Body of pancreas (tissue), 4 donors: ENCODE data around the gene LDLRAD4. TPM values are rescaled to one million over a fixed set of nuclear protein-coding genes. Genes with fewer than 3 reads are reported as not detected.

Experiments used
- ATAC-seq: fragments of 150-250 bp; one replicate; pipeline ENCODE4 v1.9.1; 2016
- DNase-seq, 4 donors: peaks; one replicate each; pipeline ENCODE4 v3.0.0-alpha.2; 2019
- H3K27ac ChIP-seq, 4 donors: fragments of 200-600 bp; sonication (generic); 1 replicate in 3 of 4; 2 replicates in 1 of 4; pipeline versions ENCODE4 v1.5.1 to v1.6.1; 2016 to 2019; ENCODE audit warnings: mild to moderate bottlenecking in 1 of 4, mixed read lengths in 1 of 4, moderate library complexity in 1 of 4
- H3K27me3 ChIP-seq, 2 donors: fragments of 200-600 bp; sonication (generic); one replicate each; pipeline ENCODE4 v1.6.0; 2016; ENCODE audit warnings: mild to moderate bottlenecking in 1 of 2
- H3K36me3 ChIP-seq, 2 donors: fragments of 200-600 bp; sonication (generic); replicated peaks in 1 of 2; 2 replicates each; pipeline ENCODE4 v1.5.1; 2016; ENCODE audit warnings: low read depth in 2 of 2; ENCODE audit not compliant: insufficient read depth in 1 of 2
- H3K4me1 ChIP-seq: fragments of 200-600 bp; sonication (generic); one replicate; pipeline ENCODE4 v1.6.0; 2016
- H3K4me3 ChIP-seq, 2 donors: fragments of 200-600 bp; sonication (generic); 1 replicate in 1 of 2; 2 replicates in 1 of 2; pipeline ENCODE4 v1.5.1; 2016 to 2019
- H3K9me3 ChIP-seq, 3 donors: fragments of 200-600 bp; sonication (generic); 1 replicate in 2 of 3; 2 replicates in 1 of 3; pipeline ENCODE4 v1.5.1; 2016
- POLR2A ChIP-seq, 3 donors: fragments of 450-650 bp; IDR thresholded peaks; one replicate each; pipeline ENCODE4 v1.6.1; 2016; ENCODE audit warnings: antibody characterized with exemption in 3 of 3, mild to moderate bottlenecking in 2 of 3
- WGBS, 2 donors: methylation state at CpG; one replicate each; pipeline ENCODE4 v1.1.5; 2017; 5-methylcytosine and 5-hydroxymethylcytosine counted together
- intact Hi-C: fragments of 100-400 bp; cut with DNase I; formaldehyde crosslinking; loops from one replicate; pipeline ENCODE4 v1.15.1; 2023
- total RNA-seq, 2 donors: library from RNA; depleted of rRNA; stranded (reverse); fragments of >200 nt; gene quantifications; one replicate each; pipeline ENCODE4 v1.1.0, GENCODE V29; 2016
- TF ChIP-seq, protein P1 (sequence below), 7 experiments: fragments of 450-650 bp in 4 of 7; fragments of 200-600 bp in 3 of 7; sonication (generic) in 3 of 7; IDR thresholded peaks; one replicate each; pipeline ENCODE4 v1.5.1; 2016 to 2019; ENCODE audit warnings: antibody characterized with exemption in 7 of 7

The LDLRAD4 gene
- total RNA-seq, 2 donors from 2014 or later: 8.6 to 35.9 TPM

DNA sequence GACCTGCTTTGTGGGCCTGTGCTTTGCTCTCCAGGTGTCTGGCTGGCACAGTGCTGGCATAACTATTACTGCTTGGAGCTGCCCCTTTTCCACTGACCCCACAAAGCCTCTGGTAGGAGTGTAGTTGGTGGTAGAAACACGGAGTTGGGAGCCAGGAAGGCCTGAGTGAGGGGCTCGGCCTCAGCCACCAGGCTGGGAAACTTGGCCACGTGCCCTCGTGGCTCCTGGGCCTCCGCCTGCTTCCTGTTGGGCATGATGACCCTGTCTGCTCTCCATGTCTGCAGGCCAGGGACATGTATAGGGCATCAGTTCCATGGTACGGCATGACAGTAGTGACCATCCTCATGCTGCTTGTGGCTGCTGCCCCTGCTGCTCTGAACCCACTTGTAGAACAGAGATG is 266.6 kb downstream of the LDLRAD4 start:
- WGBS, 2 donors: 69 to 100% methylated on average over 1 to 6 of the region's 6 CpGs
- DNase-seq (no peak), ATAC-seq (no peak)
- Histone ChIP-seq H3K27ac (no peak overlapping the region), H3K36me3 (no peaks in the 10 kb centered on the region), H3K4me1 (no peaks in the 10 kb centered on the region), H3K9me3 (no peaks in the 10 kb centered on the region), H3K27me3 (no peaks in the 10 kb centered on the region), H3K4me3 (no peak overlapping the region)
- intact Hi-C loops: loop anchor here (10.0 kb wide), 2 partner anchors 60 kb away; no protein-coding TSS in a partner anchor
- TF ChIP-seq POLR2A (IDR thresholded peaks at IDR 0.05): no peak
- TF ChIP-seq, protein P1, sequence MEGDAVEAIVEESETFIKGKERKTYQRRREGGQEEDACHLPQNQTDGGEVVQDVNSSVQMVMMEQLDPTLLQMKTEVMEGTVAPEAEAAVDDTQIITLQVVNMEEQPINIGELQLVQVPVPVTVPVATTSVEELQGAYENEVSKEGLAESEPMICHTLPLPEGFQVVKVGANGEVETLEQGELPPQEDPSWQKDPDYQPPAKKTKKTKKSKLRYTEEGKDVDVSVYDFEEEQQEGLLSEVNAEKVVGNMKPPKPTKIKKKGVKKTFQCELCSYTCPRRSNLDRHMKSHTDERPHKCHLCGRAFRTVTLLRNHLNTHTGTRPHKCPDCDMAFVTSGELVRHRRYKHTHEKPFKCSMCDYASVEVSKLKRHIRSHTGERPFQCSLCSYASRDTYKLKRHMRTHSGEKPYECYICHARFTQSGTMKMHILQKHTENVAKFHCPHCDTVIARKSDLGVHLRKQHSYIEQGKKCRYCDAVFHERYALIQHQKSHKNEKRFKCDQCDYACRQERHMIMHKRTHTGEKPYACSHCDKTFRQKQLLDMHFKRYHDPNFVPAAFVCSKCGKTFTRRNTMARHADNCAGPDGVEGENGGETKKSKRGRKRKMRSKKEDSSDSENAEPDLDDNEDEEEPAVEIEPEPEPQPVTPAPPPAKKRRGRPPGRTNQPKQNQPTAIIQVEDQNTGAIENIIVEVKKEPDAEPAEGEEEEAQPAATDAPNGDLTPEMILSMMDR (IDR thresholded peaks at IDR 0.05): no peak

DNA sequence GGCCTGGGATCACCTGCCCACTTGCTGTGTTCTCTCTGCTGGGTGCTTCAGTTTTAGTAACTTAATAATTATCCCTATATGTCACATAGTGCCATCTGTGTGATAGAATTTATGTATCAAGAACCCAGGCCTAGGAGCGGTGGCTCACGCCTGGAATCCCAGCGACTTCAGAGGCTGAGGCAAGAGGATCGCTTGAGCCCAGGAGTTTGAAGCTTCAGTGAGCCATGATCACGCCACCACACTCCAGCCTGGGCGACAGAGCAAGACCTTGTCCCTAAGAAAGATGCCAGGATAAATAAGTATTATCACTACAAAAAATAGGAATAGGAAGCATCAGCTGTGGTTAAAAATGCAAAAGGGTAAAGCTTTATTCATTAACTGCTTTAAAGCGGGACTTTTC is 267.0 kb downstream of the LDLRAD4 start:
- Histone ChIP-seq H3K9me3 (no peaks in the 10 kb centered on the region), H3K36me3 (no peaks in the 10 kb centered on the region), H3K27me3 (no peaks in the 10 kb centered on the region), H3K27ac (no peak overlapping the region), H3K4me1 (no peaks in the 10 kb centered on the region), H3K4me3 (no peak overlapping the region)
- DNase-seq (no peak), ATAC-seq (no peak)
- intact Hi-C loops: loop anchor here (10.0 kb wide), 2 partner anchors 59 to 61 kb away; no protein-coding TSS in a partner anchor
- no peak for TF ChIP-seq POLR2A (IDR thresholded peaks at IDR 0.05)
- WGBS, 2 donors: 83 to 86% methylated on average over 4 to 7 of the region's 7 CpGs

DNA sequence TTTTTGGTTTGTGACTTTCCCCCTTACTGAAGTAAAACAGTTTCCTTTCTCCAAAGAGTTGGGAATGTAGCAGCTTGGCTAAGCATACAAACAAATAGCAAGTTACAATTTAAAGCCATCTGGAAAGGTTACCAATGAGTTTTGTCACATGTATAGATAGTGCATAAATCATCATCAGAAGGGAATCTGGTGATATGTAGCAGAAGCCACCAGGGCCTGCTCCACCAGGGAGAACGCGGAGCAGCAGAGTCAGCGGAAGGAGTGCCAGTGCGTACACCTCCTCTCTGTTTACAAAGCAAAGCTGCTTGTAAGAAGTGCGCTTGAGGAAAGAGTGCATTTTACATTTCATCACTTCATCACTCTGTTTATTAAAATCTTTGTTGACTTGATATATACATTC is 267.7 kb downstream of the LDLRAD4 start:
- 81% methylated on average over 5 of the region's 5 CpGs for WGBS, 2 donors
- Histone ChIP-seq H3K4me3 (no peak overlapping the region), H3K27ac (no peak overlapping the region), H3K27me3 (no peaks in the 10 kb centered on the region), H3K36me3 (no peaks in the 10 kb centered on the region), H3K4me1 (no peaks in the 10 kb centered on the region), H3K9me3 (no peaks in the 10 kb centered on the region)
- no peak for TF ChIP-seq POLR2A (IDR thresholded peaks at IDR 0.05)
- TF ChIP-seq, protein P1 (IDR thresholded peaks at IDR 0.05): no peak
- ATAC-seq (no peak), DNase-seq (no peak)
- intact Hi-C loops: loop anchor here (10.0 kb wide), 2 partner anchors 59 to 61 kb away; no protein-coding TSS in a partner anchor

DNA sequence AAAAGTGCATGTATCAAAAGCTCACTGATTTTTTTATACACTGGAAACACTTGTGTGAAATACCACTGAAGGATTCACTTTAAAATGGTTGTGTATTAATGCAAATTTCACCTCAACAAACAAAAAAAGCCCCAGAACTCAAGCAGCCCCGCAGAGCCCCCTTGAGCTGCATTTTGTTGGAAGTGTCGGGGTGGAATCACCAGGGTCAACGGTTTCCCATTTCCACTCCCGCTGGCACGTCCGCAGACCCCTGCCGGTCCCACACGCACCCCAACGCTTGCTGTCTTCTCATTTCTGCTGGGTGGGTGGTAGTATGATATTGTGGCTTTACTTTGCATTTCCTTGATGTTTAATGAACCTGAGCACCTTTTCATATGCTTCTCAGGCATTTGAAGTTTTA is 268.1 kb downstream of the LDLRAD4 start:
- intact Hi-C loops: loop anchor here (10.0 kb wide), 2 partner anchors 58 to 62 kb away; no protein-coding TSS in a partner anchor
- ATAC-seq (no peak), DNase-seq (no peak)
- WGBS, 2 donors: 66 to 74% methylated on average over 9 of the region's 9 CpGs
- TF ChIP-seq, protein P1 (IDR thresholded peaks at IDR 0.05): no peak
- no peak for TF ChIP-seq POLR2A (IDR thresholded peaks at IDR 0.05)
- Histone ChIP-seq H3K9me3 (no peaks in the 10 kb centered on the region), H3K36me3 (no peaks in the 10 kb centered on the region), H3K4me1 (no peaks in the 10 kb centered on the region), H3K27ac (no peak overlapping the region), H3K4me3 (no peak overlapping the region), H3K27me3 (no peaks in the 10 kb centered on the region)

DNA sequence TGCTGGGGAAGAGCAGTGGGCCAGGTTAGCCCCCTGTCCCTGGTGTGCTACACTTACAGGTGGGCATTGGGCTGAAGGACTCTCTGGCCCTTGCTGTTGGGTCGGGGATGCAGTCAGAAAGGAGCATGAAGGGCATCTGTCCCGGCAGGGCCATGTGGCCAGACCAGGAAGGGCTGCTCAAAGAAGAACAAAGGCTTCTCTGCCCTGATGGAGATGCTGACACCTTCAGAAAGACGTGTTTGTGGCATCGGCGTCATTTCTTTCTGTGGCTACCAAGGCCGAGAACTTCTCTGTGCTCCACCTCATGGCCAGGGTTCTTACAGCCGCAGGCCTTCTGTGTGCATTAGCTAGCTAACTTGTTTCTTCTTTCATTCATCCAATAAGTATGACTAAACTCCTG is 268.7 kb downstream of the LDLRAD4 start:
- no peaks in the 10 kb centered on the region for H3K9me3 ChIP-seq
- DNase-seq (no peak), ATAC-seq (no peak)
- intact Hi-C loops: loop anchor here (10.0 kb wide), 2 partner anchors 58 to 62 kb away; no protein-coding TSS in a partner anchor
- H3K4me1 ChIP-seq: no peaks in the 10 kb centered on the region
- 64 to 65% methylated on average over 6 to 7 of the region's 7 CpGs for WGBS, 2 donors
- TF ChIP-seq, protein P1 (IDR thresholded peaks at IDR 0.05): no peak
- TF ChIP-seq POLR2A (IDR thresholded peaks at IDR 0.05): no peak
- no peaks in the 10 kb centered on the region for H3K36me3 ChIP-seq
- no peak overlapping the region for H3K27ac ChIP-seq
- H3K27me3 ChIP-seq: no peaks in the 10 kb centered on the region
- H3K4me3 ChIP-seq: no peak overlapping the region
